Adrenal gland (tissue), 5 donors: ENCODE results near the gene SLC29A3.

Experiments
- POLR2A ChIP-seq, 2 donors: fragments of 450-650 bp; IDR thresholded peaks; one replicate each; pipeline ENCODE4 v1.6.1; 2017; ENCODE audit warnings: antibody characterized with exemption in 2 of 2, mild to moderate bottlenecking in 2 of 2, moderate library complexity in 1 of 2
- TF ChIP-seq, protein P1 (sequence below), 6 experiments: fragments of 450-650 bp in 4 of 6; fragments of 200-600 bp in 2 of 6; sonication (generic) in 1 of 6; IDR thresholded peaks; 1 replicate in 5 of 6; 2 replicates in 1 of 6; pipeline versions ENCODE4 v1.5.1 to v1.8.0; 2016 to 2021; ENCODE audit warnings: antibody characterized with exemption in 6 of 6, mild to moderate bottlenecking in 2 of 6, moderate library complexity in 1 of 6
- donor health status: DM: no; HTN: no; CAD: no.

DNA sequence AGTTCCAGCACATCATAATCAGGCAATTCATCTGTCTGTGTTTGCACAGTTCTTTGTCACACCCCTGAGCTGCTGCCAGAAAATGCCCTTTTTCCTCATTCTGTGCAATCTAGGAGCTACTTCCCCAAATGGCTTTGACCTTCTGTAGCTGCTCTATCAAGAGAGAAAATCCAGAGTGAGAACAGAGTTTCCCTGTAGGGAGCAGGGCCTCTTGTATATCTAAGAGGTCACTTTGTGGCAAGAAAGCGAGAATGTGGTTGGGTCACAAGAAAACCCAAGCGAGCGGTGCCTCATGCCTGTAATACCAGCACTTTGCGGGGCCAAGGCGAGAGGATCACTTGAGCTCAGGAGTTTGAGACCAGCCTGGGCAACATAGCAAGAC lies 24.3 kb downstream of the SLC29A3 start:
- TF ChIP-seq, protein P1, sequence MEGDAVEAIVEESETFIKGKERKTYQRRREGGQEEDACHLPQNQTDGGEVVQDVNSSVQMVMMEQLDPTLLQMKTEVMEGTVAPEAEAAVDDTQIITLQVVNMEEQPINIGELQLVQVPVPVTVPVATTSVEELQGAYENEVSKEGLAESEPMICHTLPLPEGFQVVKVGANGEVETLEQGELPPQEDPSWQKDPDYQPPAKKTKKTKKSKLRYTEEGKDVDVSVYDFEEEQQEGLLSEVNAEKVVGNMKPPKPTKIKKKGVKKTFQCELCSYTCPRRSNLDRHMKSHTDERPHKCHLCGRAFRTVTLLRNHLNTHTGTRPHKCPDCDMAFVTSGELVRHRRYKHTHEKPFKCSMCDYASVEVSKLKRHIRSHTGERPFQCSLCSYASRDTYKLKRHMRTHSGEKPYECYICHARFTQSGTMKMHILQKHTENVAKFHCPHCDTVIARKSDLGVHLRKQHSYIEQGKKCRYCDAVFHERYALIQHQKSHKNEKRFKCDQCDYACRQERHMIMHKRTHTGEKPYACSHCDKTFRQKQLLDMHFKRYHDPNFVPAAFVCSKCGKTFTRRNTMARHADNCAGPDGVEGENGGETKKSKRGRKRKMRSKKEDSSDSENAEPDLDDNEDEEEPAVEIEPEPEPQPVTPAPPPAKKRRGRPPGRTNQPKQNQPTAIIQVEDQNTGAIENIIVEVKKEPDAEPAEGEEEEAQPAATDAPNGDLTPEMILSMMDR (IDR thresholded peaks at IDR 0.05) = no peak
- TF ChIP-seq POLR2A (IDR thresholded peaks at IDR 0.05) = no peak
